ENCODE measurements around the gene ADAMTSL3.
"Not testable (repeated sequence)": the region's sequence is repeated elsewhere in the genome, so short reads cannot be mapped to it uniquely, and the experiment has no call there.

The ADAMTSL3 gene

GRCh38 chr15:83702314-83702713 lies 48.4 kb downstream of the ADAMTSL3 start:
- not testable (repeated sequence) for DNase-seq (ENCODE audit: low spot score)

GRCh38 chr15:83708328-83708727 lies 54.4 kb downstream of the ADAMTSL3 start:
- no peak for DNase-seq (ENCODE audit: low spot score)

- DNase-seq (ENCODE audit: low spot score) = no peak
Observed at GRCh38 chr15:83709241-83709640, 55.3 kb downstream of the ADAMTSL3 start.

GRCh38 chr15:83709811-83710210 lies 55.9 kb downstream of the ADAMTSL3 start:
- no peak for DNase-seq (ENCODE audit: low spot score)

GRCh38 chr15:83710452-83710851 lies 56.5 kb downstream of the ADAMTSL3 start:
- no peak for DNase-seq (ENCODE audit: low spot score)

GRCh38 chr15:83711236-83711635 lies 57.3 kb downstream of the ADAMTSL3 start:
- no peak for DNase-seq (ENCODE audit: low spot score)

GRCh38 chr15:83713242-83713641 lies 59.3 kb downstream of the ADAMTSL3 start:
- DNase-seq (ENCODE audit: low spot score) = no peak

- DNase-seq (ENCODE audit: low spot score) = no peak
Observed at GRCh38 chr15:83714939-83715628, 61.2 kb downstream of the ADAMTSL3 start.

- DNase-seq (ENCODE audit: low spot score) = no peak
Observed at GRCh38 chr15:83716605-83717004, 62.7 kb downstream of the ADAMTSL3 start.

GRCh38 chr15:83717010-83717409 lies 63.1 kb downstream of the ADAMTSL3 start:
- DNase-seq (ENCODE audit: low spot score) = no peak

GRCh38 chr15:83720468-83720867 lies 66.5 kb downstream of the ADAMTSL3 start:
- DNase-seq (ENCODE audit: low spot score) = peak; percentile 7

GRCh38 chr15:83721031-83721430 lies 67.1 kb downstream of the ADAMTSL3 start:
- no peak for DNase-seq (ENCODE audit: low spot score)

- DNase-seq (ENCODE audit: low spot score) = no peak
Observed at GRCh38 chr15:83721981-83722380, 68.1 kb downstream of the ADAMTSL3 start.

GRCh38 chr15:83723216-83723615 lies 69.3 kb downstream of the ADAMTSL3 start:
- no peak for DNase-seq (ENCODE audit: low spot score)

GRCh38 chr15:83732196-83732595 lies 78.3 kb downstream of the ADAMTSL3 start:
- no peak for DNase-seq (ENCODE audit: low spot score)

- DNase-seq (ENCODE audit: low spot score) = no peak
Observed at GRCh38 chr15:83732770-83733169, 78.8 kb downstream of the ADAMTSL3 start.

GRCh38 chr15:83733206-83733605 lies 79.3 kb downstream of the ADAMTSL3 start:
- no peak for DNase-seq (ENCODE audit: low spot score)

- no peak for DNase-seq (ENCODE audit: low spot score)
Observed at GRCh38 chr15:83733691-83734090, 79.8 kb downstream of the ADAMTSL3 start.

- no peak for DNase-seq (ENCODE audit: low spot score)
Observed at GRCh38 chr15:83734487-83734886, 80.6 kb downstream of the ADAMTSL3 start.

- no peak for DNase-seq (ENCODE audit: low spot score)
Observed at GRCh38 chr15:83739629-83740028, 85.7 kb downstream of the ADAMTSL3 start.

- no peak for DNase-seq (ENCODE audit: low spot score)
Observed at GRCh38 chr15:83745771-83746170, 91.8 kb downstream of the ADAMTSL3 start.

GRCh38 chr15:83746231-83746630 lies 92.3 kb downstream of the ADAMTSL3 start:
- no peak for DNase-seq (ENCODE audit: low spot score)

- DNase-seq (ENCODE audit: low spot score) = no peak
Observed at GRCh38 chr15:83747050-83747717, 93.3 kb downstream of the ADAMTSL3 start.

GRCh38 chr15:83747718-83748110 lies 93.8 kb downstream of the ADAMTSL3 start:
- DNase-seq (ENCODE audit: low spot score) = no peak

Measured in putamen (tissue), 1 donor.